ENCODE data around the gene ZDHHC9.

DNA sequence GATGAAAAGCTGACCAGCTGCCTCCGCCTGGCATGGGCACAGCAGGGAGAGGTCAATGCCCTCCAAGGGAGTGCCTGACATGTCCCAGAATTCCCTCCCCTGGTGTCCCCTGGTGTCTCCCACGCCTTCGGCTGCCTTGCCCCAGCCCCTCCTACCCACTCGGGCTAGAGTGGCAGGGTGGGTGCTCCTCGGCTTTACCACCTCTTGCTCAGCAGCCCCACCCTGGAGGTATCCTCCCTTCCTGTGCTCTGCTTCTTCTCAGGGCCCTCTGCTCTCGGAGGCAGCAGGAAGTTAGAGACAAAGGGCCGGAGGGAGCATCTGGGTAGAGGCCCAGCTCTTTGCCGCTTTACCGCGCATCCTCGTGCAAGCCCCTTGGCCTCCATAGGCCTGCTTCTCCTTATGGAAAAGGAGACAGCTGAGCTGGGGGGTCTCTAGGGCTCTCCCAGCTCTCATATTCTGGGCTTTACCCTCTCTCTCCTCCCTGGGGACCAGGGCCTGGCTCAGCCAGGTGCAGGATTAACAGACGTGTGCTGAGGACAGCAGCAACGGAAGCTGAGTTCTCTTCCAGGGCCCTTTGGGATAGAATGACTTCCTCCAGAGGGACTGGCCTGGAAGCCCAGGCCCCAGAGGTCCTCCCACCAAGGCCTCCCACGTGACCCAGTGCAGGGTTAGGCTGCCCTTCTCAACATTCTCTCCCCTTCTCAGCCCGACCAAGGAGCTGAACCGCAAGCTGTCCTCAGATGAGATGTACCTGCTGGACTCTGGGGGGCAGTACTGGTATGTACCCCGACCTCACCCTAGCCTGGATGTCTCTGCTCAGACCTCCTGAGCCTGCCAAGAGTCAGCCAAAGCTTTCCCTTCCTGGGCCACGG, 87.7 kb downstream of the ZDHHC9 start:
- TF ChIP-seq, protein P1, sequence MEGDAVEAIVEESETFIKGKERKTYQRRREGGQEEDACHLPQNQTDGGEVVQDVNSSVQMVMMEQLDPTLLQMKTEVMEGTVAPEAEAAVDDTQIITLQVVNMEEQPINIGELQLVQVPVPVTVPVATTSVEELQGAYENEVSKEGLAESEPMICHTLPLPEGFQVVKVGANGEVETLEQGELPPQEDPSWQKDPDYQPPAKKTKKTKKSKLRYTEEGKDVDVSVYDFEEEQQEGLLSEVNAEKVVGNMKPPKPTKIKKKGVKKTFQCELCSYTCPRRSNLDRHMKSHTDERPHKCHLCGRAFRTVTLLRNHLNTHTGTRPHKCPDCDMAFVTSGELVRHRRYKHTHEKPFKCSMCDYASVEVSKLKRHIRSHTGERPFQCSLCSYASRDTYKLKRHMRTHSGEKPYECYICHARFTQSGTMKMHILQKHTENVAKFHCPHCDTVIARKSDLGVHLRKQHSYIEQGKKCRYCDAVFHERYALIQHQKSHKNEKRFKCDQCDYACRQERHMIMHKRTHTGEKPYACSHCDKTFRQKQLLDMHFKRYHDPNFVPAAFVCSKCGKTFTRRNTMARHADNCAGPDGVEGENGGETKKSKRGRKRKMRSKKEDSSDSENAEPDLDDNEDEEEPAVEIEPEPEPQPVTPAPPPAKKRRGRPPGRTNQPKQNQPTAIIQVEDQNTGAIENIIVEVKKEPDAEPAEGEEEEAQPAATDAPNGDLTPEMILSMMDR (IDR thresholded peaks at IDR 0.05 in 4 of 5, conservative IDR thresholded peaks at IDR 0.05 in 1 of 5), result no peak
- no peak for TF ChIP-seq POLR2A (IDR thresholded peaks at IDR 0.05)
